Hematopoietic multipotent progenitor cell treated with erythropoietin and hydrocortisone succinate and interleukin-3 and kit ligand, for 15 days (in vitro differentiated cells): ENCODE measurements around the gene CDKL2.
"Not testable (repeated sequence)": the region's sequence is repeated elsewhere in the genome, so short reads cannot be mapped to it uniquely, and the experiment has no call there.

Experiments used
- DNase-seq: peaks from one replicate; pipeline ENCODE4 v3.0.0-alpha.2; 2015; ENCODE audit warnings: low spot score

CDKL2 gene

DNA sequence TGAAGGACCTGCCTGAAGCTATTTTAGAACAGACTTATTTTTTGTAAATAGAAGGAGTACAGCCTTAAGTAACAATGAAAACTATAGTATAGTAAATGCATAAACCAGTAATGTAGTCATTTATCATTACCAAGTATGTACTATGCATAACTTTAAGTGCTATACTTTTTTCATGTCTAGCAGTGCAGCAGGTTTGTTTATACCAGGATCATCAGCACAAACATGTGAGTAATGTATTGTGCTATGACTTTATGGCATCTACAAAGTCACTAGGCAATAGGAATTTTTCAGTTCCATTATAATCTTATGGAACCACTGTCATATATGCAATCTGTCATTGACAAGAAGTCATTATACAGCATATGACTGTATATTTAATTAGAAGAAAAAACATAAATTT, 77.9 kb downstream of the CDKL2 start:
- no peak for DNase-seq

DNA sequence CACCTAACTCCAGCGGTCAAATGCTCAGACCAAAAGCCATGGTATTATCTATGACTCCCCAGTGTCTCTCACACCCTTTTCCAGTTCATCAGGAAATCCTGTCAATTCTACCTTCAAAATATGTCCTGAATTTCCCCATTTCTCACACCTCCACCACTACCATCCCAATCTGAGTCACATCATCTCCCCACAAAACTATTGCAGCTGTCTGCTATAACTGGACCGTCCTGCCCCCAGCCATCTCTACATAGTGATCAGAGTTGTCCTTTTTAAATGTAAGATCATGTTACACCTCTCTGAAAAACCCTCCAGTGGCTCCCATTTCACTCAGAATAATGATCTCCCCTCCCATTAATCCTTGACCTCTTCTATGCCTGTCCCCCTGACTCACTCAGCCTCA, 81.3 kb downstream of the CDKL2 start:
- no peak for DNase-seq

- peak; percentile 8 for DNase-seq
These were observed 82.5 kb downstream of the CDKL2 start for GRCh38 chr4:75547647-75548387.

DNA sequence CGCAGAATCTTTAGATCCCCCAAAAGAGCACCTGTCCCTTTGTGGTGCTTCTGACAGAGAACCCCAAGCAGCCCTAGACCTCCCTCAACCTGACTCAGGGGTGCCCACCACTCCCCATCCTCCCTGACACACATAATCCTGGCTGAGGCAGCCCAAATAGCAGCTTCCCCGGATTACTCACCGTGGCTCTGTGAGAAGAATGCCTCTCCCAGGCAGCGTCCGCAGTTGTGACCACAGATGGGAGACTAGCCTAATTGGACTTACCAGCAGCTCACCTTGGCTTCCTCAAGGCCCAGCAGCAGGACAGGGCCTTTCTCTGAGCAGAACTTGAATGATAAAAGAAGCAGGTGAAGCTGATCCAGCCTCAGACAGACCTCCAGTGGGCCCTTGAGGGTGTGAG, 84.8 kb downstream of the CDKL2 start:
- DNase-seq = no peak

DNA sequence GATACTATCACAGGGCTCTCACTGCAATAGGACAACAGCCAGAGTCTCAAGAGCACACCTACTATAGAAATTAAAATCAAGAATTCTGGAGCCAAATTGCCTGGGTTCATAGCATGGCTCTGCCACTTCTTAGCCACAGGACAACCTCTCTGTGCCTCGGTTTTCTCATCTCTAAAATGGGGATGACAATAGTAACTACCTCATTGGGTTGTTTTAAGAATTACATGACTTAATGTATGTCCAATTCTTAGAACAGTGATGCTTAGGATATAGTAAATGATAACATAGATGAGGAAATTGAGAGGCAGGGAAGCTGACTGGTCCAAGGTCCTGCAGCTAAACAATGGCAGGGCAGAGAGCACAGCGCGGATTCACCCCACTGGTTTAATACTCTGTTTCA, 85.5 kb downstream of the CDKL2 start:
- DNase-seq = no peak

DNA sequence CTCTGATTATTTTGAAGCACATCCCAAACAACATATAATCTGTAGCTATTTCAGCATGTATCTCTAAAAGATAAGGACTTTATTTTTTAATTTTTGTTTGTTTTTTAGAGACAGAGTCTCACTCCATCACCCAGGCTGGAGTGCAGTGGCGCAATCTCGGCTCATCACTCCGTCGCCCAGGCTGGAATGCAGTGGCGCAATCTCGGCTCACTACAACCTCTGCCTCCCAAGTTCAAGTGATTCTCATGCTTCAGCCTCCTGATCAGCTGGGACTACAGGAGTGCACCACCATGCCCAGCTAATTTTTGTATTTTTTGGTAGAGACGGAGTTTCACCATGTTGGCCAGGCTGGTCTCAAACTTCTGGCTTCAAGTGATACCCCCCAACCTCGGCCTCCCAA, 86.1 kb downstream of the CDKL2 start:
- DNase-seq = not testable (repeated sequence)

DNA sequence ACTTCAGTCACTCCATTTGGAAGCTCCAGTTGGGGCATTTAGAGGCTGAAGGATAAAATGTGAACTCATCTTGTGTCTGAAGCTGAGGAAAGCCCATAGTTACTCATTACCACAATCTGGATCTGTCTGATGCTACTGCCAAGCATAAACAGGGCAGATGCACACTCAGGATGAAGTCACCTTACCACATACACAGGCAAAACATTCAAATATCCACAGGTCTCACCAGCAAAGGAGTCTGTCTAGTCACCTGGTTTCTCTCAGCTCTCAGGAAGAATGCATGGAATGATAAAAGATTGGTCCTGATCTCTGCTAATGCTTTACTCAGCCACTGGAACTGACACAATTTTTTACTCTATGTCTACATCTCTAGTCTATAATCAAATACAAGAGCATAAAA, 87.5 kb downstream of the CDKL2 start:
- no peak for DNase-seq

GRCh38 chr4:75537308-75537707, 93.0 kb downstream of the CDKL2 start:
- DNase-seq = not testable (repeated sequence)

DNA sequence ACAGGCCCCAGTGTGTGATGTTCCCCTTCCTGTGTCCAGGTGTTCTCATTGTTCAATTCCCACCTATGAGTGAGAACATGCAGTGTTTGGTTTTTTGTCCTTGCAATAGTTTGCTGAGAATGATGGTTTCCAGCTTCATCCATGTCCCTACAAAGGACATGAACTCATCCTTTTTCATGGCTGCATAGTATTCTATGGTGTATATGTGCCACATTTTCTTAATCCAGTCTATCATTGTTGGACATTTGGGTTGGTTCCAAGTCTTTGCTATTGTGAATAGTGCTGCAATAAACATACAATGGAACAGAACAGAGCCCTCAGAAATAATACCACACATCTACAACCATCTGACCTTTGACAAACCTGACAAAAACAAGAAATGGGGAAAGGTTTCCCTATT, 96.4 kb downstream of the CDKL2 start:
- DNase-seq = not testable (repeated sequence)

DNA sequence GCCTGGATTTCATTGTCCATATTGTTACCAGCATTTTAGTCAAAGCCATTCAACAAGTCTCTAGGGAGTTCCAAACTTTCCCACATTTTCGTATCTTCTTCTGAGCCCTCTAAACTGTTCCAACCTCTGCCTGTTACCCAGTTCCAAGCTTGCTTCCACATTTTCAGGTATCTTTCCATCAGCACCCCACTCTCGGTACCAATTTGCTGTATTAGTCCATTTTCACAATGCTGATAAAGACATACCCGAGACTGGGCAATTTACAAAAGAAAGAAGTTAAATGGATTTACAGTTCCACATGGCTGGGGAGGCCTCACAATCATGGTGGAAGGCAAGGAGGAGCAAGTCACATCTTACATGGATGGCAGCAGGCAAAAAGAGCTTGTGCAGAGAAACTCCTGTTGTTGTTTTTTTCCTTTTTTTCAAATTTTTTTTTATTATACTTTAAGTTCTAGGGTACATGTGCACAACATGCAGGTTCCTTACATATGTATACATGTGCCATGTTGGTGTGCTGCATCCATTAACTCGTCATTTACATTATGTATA, 96.9 kb downstream of the CDKL2 start:
- not testable (repeated sequence) for DNase-seq

DNA sequence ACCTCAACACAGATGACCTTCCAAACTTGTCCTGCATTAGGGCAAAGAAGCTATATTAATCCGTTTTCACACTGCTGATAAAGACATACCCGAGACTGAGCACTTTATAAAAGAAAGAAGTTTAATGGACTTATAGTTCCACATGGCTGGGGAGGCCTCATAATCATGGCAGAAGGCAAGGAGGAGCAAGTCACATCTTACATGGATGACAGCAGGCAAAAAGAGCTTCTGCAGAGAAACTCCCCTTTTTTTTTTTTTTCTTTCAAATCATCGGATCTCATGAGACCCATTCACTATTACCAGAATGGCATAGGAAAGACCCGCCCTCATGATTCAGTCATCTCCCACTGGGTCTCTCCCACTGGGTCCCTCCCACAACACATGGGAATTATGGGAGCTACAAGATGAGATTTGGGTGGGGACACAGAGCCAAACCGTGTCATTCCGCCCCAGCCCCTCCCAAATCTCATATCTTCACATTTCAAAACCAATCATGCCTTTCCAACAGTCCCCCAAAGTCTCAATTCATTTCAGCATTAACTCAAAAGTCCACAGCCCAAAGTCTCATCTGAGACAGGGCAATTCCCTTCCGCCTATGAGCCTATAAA, 98.7 kb downstream of the CDKL2 start:
- not testable (repeated sequence) for DNase-seq

- no peak for DNase-seq
These were observed 99.6 kb downstream of the CDKL2 start for GRCh38 chr4:75530556-75531322.
